Measurements from ENCODE around the gene ZNF287.

ZNF287 gene

DNA sequence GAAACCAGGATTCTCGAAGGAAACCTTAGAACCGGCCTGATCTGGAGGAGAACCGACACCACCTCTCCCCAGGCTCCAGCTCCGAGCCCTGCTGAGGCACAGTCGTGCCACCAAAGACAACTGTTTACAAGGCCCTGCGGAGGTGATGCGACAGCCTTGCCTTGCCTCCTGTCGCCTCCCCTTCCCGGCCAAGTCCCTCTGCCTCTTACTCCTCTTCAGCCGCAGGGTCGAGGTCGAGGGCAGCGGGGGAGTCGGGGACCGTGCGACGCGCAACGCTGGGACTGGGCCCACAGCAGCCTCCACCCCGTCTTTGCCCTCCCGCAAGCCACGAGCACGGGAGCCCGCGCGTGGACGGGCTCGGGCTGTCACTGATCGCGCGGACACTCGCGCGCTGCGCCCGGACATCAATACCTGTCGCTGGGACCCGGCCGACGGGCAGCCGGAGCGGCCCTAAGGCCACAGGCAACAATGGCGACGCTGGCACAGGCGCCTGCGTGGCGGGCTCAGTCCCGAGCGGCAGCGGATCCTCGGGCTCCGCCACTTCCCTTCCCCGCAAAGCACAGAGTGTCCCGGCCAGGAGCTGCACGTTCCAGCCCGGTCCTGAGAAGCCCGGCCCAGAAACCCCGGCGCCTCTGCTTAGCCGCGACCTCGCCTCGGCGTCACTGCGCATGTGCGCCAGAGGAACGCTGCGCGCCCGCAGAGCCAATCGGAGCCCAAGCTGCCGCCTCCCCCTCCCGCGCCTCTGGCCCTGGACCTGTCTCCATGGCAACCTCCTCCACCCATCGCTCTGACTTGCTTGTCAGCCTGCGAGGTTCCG lies at the start of gene ZNF287:
Gene ZNF287, minus strand, starts transcription at position 664 of the 817 bp plus-strand sequence. CDS start 1,473 bp downstream, outside the sequence.
- peak; percentile 93 for DNase-seq

DNA sequence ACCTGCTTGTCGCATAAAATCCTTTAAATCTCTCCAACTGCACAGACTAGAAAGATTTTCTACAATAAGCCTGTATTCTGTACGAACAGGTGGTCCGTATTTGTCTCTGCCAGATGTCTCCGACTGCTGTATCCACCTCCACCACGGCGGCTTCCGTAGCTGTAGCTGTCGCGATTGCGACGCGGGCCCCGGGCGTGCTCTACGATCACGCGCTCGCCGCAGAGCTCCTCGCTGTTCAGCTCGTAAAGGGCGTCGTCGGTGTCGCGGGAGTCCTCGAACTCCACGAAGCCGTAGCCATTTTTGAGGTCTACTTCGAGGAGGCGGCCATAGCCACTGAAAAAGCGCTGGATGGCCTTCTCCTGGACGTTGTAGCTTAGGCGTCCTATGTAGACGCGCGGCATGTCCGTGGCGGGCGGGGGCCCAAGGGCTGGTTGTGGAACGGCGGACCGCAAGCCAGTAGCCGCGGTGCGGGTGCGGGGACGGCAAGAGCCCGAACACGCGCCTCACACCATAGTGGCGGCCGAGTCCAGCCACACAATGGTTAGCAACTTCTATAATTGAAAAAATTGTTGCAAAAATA lies 48.6 kb upstream of the ZNF287 start:
- DNase-seq = no peak

DNA sequence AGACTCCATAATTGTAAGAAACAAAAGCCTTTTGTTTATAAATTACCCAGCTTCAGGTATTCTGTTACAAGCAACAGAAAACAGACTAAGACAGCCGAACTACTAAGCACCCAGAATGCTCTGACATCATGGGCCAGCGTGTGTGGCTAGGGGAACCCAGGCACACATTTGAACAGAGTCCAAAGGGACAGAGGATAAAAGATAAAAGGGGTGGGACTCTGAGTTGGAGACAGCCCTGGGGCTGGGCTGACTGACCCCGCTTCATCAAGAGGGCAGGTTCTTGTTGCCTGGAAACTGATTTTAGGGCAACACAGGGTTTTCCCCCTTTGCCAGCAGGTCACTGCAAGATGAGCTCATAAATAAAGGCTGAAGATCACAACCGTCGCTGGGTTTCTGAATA lies 30.5 kb upstream of the ZNF287 start:
- DNase-seq = no peak

DNA sequence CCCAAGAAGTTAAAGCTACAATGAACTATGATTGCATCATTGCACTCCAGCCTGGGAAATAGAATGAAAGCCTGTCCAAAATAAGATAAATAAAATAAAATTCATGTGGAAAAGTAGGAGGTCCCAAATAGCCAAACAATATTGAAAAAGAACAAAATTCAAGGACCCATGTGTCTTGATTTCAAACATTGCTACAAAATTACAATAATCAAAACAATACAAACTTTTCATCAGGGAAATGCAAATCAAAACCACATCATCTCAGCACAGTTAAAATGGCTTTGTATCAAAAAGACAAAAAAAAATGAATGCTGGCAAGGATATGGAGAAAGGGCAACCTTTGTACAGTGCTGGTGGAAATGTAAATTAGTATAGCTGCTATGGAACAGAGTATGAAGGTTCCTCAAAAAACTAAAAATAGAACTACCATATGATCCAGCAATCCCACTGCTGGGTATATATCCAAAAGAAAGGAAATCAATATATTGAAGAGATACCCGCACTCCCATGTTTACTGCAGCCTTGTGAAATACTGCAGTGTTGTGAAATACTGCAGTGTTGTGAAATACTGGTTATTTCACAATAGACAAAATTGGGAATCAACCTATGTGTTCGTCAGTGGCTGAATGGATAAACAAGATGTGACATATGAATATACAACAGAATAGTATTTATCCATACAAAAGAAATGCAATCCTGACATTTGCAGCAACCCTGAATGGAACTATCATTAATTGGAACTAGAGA lies 24.5 kb upstream of the ZNF287 start:
- DNase-seq = no peak

DNA sequence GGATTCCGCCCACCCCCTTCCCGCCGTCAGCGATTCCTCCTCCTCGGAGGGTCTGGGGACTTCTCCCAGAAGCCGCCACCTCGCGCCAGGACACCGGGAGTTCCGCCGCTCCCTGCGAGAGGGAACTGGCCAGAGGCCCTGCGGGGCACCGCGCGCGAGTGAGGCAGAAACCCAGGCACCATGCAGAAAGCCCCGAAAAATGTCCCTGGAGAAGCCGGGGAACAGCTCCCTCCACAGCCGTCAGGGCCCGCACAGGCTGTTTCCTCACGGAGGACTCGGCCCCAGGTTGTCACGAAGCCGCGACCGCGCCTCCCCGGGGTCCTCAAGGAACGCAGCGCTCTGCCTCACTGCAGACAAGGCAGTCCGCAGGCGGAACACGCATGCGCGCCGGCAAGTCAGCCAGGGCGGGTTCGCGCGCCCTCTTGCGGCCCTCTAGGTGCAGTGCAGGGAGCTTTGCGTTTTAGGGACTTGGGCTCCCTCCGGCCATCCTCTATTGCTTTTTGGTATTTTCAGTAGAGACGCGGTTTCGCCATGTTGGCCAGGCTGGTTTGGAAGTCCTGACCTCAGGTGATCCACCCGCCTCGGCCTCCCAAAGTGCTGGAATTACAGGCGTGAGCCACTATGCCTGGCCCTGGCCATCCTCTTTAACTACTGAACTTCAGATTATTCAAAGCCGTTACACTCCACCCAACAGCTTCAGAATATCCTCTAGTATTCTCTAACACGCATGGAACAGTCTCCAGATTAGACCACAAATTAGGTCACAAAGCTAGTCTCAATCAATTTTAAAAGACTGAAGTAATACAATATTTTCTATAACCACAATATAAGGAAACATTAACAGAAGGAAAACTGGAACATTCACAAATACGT lies 20.3 kb upstream of the ZNF287 start:
- DNase-seq = peak; percentile 94

DNA sequence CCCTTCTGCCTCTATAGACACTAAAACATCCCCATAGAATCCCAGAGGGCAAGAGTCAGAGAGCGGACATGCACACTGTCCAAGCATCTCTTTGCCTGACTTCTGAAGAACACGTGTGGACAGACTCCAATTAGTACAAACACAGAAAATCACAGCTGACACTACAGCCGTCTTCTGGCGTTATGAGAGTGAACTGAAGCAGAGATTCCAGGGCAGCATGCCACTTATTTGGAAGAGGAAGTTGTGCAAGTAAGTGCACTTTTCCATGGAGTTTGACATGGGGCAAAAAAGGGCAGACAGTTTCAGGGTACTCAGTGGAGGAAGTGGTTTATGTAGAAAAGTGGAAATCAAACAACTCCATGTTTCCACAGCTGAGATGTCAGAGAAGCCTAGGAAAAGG lies 16.8 kb upstream of the ZNF287 start:
- DNase-seq = no peak

DNA sequence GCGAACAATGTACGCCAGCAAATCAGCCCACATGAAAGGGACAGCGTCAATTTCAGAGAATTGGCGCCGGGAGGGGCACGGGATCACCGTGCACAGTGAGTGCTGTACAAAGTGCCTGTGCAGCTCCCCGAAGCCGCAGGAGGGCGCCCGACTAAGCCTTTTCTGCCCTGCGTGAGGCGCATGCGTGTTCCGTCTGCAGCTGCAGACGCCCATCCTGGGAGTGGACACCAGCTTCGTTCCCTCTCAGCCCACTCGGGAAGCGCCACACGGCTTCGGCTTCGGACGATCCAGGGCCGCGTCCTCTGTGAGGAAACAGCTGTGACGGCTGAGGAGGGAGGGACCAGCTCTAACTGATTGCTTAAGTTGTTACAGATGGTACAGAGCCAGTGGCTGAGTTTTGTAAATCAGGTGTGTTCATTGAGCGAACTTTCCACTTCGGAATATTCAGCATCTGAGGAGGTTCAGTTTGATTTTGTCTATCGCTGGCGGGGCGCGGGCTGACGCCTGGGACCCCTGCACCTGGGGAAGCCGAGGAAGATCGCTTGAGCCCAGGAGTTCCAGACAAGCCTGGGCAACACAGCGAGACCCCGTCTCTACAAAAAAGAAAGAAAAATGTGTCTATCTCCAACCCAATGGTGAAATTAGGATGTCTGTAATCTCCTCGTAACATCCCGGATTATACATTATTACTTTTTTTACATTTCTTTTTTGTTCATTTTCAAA lies 15.4 kb upstream of the ZNF287 start:
- peak; percentile 89 for DNase-seq

DNA sequence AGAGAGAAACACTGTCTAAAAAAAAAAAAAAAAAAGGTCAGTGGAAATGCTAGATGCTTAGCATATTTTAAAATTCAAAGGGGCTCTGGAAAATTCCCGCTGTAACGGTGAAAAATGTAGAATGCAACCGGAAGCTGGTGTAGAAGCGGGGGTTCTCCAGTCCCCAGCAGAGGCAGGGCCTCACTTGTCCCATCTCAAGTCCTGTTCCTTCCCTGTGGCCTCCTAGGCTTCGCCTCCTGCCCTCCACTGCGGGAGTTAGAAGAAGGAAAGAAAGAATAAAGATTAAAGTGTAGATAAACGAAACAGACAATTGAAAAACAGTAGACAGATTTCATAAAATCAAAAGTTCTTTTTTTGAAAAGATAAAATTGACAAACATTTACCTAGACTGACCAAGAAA lies 14.8 kb upstream of the ZNF287 start:
- DNase-seq = no peak

DNA sequence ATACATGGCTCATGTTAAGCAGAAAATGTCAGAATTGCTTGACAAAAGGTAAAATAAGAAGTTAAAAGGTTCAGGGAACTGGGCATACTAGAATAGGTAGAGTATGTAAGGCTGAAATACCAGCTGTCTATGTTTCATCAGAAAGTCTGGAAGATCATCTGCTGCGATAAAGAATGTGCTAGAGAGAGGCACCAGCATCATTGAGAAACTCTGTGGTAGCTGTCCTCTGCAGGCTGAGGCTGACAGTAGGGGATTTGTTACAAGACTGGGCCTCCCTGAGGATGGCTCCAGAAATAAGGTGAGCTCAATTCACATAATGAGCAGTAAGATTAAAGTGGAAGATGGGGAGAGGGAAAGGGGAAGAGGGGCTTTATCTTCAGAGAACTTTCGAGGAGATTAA lies 4.5 kb upstream of the ZNF287 start:
- no peak for DNase-seq

DNA sequence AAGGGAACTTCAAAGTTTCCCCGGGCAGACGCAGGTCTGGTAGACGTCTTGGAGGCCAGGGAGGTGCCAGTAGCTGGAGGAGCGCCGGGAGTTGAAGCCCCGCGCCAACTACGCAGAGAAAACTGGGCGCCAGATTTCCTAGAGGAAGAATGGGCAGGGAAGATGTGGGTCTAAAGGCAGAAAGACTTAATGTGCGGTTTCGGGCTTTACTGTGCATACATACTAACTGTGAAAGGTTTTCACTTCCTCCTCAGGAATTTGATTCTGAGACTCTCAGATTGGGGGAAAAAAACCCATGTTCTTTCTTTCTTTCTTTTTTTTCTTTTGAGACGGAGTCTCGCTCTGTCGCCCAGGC lies 331 bp upstream of the ZNF287 start:
- no peak for DNase-seq

DNA sequence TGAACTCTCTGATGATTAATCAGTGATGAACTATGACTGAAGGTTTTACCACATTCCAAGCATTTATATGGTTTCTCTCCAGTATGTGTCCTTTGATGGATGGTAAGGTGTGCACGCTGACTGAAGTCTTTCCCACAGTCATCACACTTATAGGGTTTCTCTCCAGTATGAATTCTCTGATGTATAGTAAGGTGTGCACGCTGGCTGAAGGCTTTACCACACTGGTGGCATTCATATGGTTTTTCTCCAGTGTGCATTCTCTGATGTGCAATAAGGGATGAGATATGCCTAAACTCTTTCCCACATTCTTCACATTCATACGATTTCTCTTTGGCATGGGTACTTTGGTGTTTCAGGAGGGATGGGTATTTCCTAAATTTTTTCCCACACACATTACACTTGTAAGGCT lies 16.4 kb downstream of the ZNF287 start:
- no peak for DNase-seq

DNA sequence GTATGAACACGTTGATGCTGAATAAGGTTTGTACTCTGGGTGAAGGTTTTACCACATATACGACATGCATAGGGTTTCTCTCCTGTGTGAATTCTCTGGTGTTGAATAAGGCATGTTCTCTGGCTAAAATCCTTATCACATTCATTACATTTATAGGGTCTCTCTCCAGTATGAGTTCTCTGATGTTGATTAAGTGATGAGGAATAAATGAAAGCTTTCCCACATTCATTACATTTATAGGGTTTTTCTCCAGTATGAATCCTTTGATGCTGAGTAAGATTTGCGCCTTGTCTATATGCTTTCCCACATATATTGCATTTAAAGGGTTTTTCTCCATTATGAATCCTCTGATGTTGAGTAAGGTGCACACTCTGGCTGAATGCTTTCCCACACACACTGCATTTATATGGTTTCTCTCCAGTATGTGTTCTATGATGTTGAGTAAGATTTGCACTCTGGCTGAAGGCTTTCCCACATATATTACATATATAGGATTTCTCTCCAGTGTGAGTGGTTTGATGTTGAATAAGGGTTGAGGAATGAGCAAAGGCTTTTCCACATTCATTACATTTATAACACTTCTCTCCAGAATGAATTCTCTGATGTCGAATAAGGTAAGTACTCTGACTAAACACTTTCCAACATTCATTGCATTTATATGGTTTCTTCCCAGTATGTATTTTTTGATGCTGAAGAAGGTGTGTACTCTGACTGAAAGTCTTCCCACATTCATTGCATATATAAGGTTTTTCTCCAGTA lies 16.9 kb downstream of the ZNF287 start:
- DNase-seq = no peak

DNA sequence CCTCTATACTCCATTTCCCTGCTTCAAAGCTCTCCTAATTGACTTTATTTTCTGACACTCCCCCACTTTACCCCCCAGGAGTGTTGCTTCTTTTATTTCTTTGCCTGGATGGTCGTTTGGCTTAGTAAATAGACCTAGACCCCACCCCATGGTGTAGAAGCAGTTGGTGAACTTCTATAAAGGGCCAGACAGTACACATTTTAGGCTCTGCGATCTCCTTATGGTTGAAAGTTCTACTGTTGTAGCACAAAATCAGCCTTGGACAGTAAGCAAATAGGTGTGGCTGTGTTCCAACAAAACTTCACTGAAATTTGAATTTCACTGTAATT lies 31.9 kb downstream of the ZNF287 start:
- DNase-seq = no peak

DNA sequence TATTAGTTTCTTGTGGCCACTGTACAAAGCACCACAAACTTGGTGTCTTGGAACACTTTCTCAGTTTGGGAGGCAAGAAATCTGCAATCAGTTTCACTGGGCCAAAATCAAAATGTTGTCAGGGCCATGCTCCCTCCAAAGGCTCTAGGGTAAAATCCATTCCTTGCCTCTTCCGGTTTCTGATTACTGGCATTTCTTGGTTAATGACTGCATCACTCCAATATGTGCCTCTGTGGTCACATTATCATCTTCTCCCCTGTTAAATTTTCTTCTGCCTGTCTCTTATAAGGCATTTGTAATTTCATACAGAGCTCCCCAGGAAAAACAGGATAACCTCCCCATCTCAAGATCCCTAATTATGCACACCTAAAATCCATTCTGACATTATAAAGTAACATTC lies 34.8 kb downstream of the ZNF287 start:
- no peak for DNase-seq

DNA sequence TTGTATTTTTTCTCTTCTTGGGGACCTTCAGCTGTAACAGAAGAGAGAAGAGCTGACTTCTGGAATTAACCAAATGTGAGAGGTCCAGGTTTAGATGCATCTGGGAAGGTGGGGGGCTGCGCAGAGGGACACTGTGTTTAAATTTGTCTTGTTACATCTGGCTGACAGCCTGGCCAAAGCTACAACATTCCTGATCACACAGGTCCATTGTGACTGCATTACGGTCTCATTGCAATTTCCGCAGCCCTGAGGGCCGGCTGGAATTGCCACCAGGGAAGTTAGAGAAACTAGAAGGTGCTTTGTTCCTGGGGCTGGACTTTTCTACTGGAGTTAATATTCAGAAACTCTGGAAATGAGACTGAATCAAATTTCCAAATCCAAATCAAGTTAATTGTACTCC lies 39.1 kb downstream of the ZNF287 start:
- DNase-seq = no peak

DNA sequence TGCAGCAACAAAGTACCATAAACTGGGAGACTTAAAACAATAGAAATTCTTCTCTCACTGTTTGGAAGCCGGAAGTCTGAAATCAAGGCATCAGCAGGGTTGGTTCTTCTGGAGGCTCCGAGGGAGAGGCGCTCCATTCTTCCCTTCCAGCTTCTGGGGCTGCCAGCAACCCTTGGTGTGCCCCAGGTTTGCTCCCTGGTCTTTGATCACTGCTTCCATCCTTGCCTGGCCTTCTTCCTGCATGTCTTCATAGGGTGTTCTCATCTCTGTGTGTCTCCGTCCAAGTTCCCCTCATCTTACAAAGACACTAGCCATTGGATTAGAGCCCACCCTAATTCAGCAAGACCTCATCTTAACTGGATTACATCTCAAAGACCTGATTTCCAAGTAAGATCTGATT lies 41.7 kb downstream of the ZNF287 start:
- no peak for DNase-seq

DNA sequence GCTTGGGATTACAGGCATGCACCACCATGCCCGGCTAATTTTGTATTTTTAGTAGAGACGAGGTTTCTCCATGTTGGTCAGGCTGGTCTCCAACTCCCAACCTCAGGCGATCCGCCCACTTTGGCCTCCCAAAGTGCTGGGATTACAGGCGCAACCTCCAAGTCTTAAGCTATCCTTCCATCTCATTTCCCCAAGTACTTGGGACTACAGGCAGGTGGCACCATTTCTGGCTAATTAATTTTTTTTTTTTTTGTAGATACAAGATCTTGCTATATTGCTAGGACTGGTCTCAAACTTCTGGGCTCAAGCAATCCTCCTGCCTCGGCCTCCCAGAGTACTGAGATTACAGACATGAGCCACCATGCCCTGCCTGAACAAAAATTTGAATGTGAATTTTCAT lies 43.4 kb downstream of the ZNF287 start:
- peak; percentile 22 for DNase-seq

DNA sequence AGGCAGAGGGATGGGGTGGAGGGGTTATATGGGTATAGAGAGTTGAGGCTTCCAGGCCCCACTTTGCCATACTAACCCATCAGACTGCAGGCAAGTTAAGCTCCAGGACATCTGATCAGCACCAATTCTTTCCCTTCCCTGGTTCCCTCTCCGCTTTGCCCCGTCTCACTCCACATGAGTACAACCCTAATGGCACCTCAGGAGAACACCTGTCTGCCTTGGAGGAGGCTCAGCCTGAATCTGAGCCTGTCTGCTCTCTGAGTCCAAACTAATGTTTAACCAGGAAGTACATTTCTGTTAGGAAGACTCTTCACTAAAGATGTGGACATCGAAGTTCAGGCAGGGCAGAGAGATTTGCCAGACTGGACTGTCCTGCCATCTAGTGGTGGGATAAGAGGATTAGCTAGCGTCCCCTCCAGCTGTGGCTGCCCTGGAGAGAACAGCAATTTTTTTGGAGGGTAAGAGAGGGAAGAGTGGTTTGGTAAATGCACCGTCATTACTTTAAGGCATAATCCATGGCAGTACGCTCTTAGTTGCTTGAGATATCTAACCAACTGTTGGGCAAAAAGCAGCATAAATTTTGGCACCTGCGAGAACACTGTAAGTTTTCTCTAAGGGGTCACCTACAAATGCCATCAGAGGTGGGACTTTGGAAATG lies 47.8 kb downstream of the ZNF287 start:
- DNase-seq = peak; percentile 95

DNA sequence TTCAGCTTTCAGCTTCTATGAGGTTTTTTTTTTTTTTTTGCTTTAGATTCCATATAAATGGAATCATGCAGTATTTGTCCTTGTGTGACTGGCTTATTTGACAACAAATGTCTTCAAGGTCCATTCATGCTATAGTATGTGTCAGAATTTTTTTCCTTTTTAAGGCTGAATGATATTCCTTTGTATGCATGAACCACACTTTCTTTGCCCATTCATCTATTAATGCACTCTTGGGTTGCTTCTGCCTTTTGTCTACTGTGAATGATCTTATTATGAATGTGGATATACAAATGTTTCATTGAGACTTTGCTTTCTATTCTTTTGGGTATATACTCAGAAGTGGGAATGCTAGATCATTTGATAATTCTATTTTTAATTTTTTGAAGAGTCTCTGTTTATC lies 50.0 kb downstream of the ZNF287 start:
- no peak for DNase-seq

DNA sequence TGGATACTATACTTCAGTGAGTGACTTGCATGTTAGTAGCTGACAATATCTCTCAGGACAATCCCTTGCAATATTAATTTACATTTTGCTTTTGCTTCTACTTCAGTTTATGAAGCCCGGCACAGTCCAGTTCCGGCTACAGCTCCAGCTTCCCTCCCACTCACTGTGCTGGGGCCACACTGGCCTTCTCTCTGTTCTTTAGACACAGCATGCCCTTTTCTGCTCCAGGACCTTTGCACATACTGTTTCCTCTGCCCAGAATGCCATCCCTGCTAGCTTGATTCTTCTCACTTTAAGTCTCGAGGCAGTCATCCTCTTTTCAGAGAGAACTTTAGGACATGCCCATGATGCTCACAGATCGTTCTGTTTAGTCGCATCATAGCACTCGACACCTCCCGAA lies 51.5 kb downstream of the ZNF287 start:
- DNase-seq = no peak

DNA sequence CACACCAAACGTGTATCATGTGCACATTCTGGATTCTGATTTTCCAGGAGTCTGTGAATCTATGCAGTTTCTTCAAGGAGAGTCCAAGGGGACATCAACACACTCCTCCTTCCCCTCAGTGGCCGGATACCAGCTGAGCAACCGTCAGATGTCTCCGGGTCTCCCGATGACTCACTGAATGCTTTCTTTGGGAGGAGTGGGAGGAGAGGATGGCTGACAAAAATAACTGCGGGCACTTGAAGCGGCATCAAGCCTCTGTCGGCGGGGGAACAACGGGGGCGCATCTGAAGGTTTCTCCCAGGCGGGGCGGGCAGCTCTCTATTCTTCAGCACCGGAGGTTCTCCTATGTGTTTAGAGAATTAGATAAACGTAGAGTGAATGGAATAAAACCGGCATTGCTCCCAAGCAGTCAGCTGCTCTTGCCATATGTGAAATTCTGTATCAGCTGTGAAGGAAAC lies 52.4 kb downstream of the ZNF287 start:
- DNase-seq = no peak

All from hematopoietic multipotent progenitor cell treated with erythropoietin and hydrocortisone succinate and interleukin-3 and kit ligand, for 4 days (in vitro differentiated cells).